ENCODE results near the gene MAP2K7.
A peak's percentile ranks its signal among the peaks of the same experiment; 100 is the strongest.

Gene MAP2K7

GRCh38 chr19:7919610-7920518 lies 16.2 kb downstream of the MAP2K7 start, which contains the start of gene SNAPC2:
SNAPC2 (plus strand) TSS chr19:7920338; CDS start chr19:7920367, 29 bp downstream.
- peaks cover 8% of the 10 kb centered on the region for H4K20me1 ChIP-seq (ENCODE audit: insufficient read depth, low read length, poor library complexity, severe bottlenecking)
- no peak for TF ChIP-seq EZH2phosphoT487 (IDR thresholded peaks at IDR 0.05; ENCODE audit: borderline replicate concordance)
- TF ChIP-seq CTCF (conservative IDR thresholded peaks at IDR 0.05; ENCODE audit: low read length) = no peak
- no peaks in the 10 kb centered on the region for H3K9me3 ChIP-seq (ENCODE audit: insufficient read depth, low read depth, low read length)
- no peaks in the 10 kb centered on the region for H3K79me2 ChIP-seq (ENCODE audit: insufficient read depth, low read length)
- H3K9ac ChIP-seq (ENCODE audit: low read depth, low read length, poor library complexity, severe bottlenecking) = peak within 1 kb of the TSS; percentile 75
- H3K27me3 ChIP-seq (ENCODE audit: insufficient read depth, low read length, poor library complexity, severe bottlenecking) = no peaks in the 10 kb centered on the region
- no peaks in the 10 kb centered on the region for H3K36me3 ChIP-seq (ENCODE audit: insufficient read depth, low read length)
- peak within 1 kb of the TSS; percentile 97 for H3K4me2 ChIP-seq (ENCODE audit: low read depth, low read length, poor library complexity, severe bottlenecking)
- H3F3A ChIP-seq (ENCODE audit: low read depth) = no peaks in the 10 kb centered on the region
- H3K9me2 ChIP-seq (replicated peaks; ENCODE audit: low read depth, low read length) = no peaks in the 10 kb centered on the region
- H2AFZ ChIP-seq (ENCODE audit: low read length) = peak within 1 kb of the TSS; percentile 85
- H3K4me1 ChIP-seq (ENCODE audit: insufficient read depth, low read length, poor library complexity, severe bottlenecking) = peaks cover 12% of the 10 kb centered on the region
- H3K4me3 ChIP-seq (ENCODE audit: low read length, poor library complexity, severe bottlenecking) = peak within 1 kb of the TSS; percentile 82

- H3F3A ChIP-seq (ENCODE audit: low read depth) = no peaks in the 10 kb centered on the region
- H3K9me2 ChIP-seq (replicated peaks; ENCODE audit: low read depth, low read length) = no peaks in the 10 kb centered on the region
- no peaks in the 10 kb centered on the region for H3K27me3 ChIP-seq (ENCODE audit: insufficient read depth, low read length, poor library complexity, severe bottlenecking)
- H4K20me1 ChIP-seq (ENCODE audit: insufficient read depth, low read length, poor library complexity, severe bottlenecking) = peaks cover 8% of the 10 kb centered on the region
- H3K36me3 ChIP-seq (ENCODE audit: insufficient read depth, low read length) = no peaks in the 10 kb centered on the region
- peak overlapping the region; percentile 97 for H3K4me2 ChIP-seq (ENCODE audit: low read depth, low read length, poor library complexity, severe bottlenecking)
- H3K79me2 ChIP-seq (ENCODE audit: insufficient read depth, low read length) = no peaks in the 10 kb centered on the region
- peak overlapping the region; percentile 82 for H3K4me3 ChIP-seq (ENCODE audit: low read length, poor library complexity, severe bottlenecking)
- no peaks in the 10 kb centered on the region for H3K9me3 ChIP-seq (ENCODE audit: insufficient read depth, low read depth, low read length)
- TF ChIP-seq EZH2phosphoT487 (IDR thresholded peaks at IDR 0.05; ENCODE audit: borderline replicate concordance) (no peak), CTCF (conservative IDR thresholded peaks at IDR 0.05; ENCODE audit: low read length) (no peak)
- peak overlapping the region; percentile 85 for H2AFZ ChIP-seq (ENCODE audit: low read length)
- H3K9ac ChIP-seq (ENCODE audit: low read depth, low read length, poor library complexity, severe bottlenecking) = peak overlapping the region; percentile 75
- peaks cover 12% of the 10 kb centered on the region for H3K4me1 ChIP-seq (ENCODE audit: insufficient read depth, low read length, poor library complexity, severe bottlenecking)
Observed at GRCh38 chr19:7920519-7921301, 17.0 kb downstream of the MAP2K7 start.

- Histone ChIP-seq H3K9me3 (ENCODE audit: insufficient read depth, low read depth, low read length) (no peaks in the 10 kb centered on the region), H3K4me1 (ENCODE audit: insufficient read depth, low read length, poor library complexity, severe bottlenecking) (peaks cover 15% of the 10 kb centered on the region), H3K36me3 (ENCODE audit: insufficient read depth, low read length) (no peaks in the 10 kb centered on the region), H3K79me2 (ENCODE audit: insufficient read depth, low read length) (no peaks in the 10 kb centered on the region), H4K20me1 (ENCODE audit: insufficient read depth, low read length, poor library complexity, severe bottlenecking) (peaks cover 8% of the 10 kb centered on the region), H3K4me3 (ENCODE audit: low read length, poor library complexity, severe bottlenecking) (peak overlapping the region; percentile 82), H3K9me2 (replicated peaks; ENCODE audit: low read depth, low read length) (no peaks in the 10 kb centered on the region), H3K9ac (ENCODE audit: low read depth, low read length, poor library complexity, severe bottlenecking) (peak overlapping the region; percentile 73), H2AFZ (ENCODE audit: low read length) (peak overlapping the region; percentile 64; the same call in 1 of the 2 replicates), H3K4me2 (ENCODE audit: low read depth, low read length, poor library complexity, severe bottlenecking) (peak overlapping the region; percentile 94), H3K27me3 (ENCODE audit: insufficient read depth, low read length, poor library complexity, severe bottlenecking) (no peaks in the 10 kb centered on the region), H3F3A (ENCODE audit: low read depth) (no peaks in the 10 kb centered on the region)
- TF ChIP-seq CTCF (conservative IDR thresholded peaks at IDR 0.05; ENCODE audit: low read length) (no peak), EZH2phosphoT487 (IDR thresholded peaks at IDR 0.05; ENCODE audit: borderline replicate concordance) (no peak)
Observed at GRCh38 chr19:7921302-7921966, 17.8 kb downstream of the MAP2K7 start.

Measured in Loucy (cell line).